Dendritic cell treated with granulocyte-macrophage colony-stimulating factor and Interleukin-4, amounts not matched to agents 40 ng/mL and 50 ng/mL, for 4 days (primary cell): Measurements from ENCODE around the gene DBP.
A peak's percentile ranks its signal among the peaks of the same experiment; 100 is the strongest.
"Not testable (repeated sequence)": the region's sequence is repeated elsewhere in the genome, so short reads cannot be mapped to it uniquely, and the experiment has no call there.

ENCODE experiments used
- H3K27ac Mint-ChIP-seq: one replicate; pipeline ENCODE4 v1.8.0; 2022; ENCODE audit warnings: mild to moderate bottlenecking, mixed read lengths
- H3K27me3 Mint-ChIP-seq: one replicate; pipeline ENCODE4 v1.8.0; 2022; ENCODE audit warnings: mild to moderate bottlenecking, mixed read lengths
- H3K36me3 Mint-ChIP-seq: one replicate; pipeline ENCODE4 v1.8.0; 2022; ENCODE audit warnings: low read depth, mixed read lengths
- H3K4me1 Mint-ChIP-seq: one replicate; pipeline ENCODE4 v1.8.0; 2022; ENCODE audit warnings: low read depth, mixed read lengths
- H3K4me3 Mint-ChIP-seq: one replicate; pipeline ENCODE4 v1.8.0; 2022; ENCODE audit warnings: mild to moderate bottlenecking, moderate library complexity, mixed read lengths
- H3K9me3 Mint-ChIP-seq: one replicate; pipeline ENCODE4 v1.8.0; 2022; ENCODE audit warnings: mixed read lengths
- intact Hi-C: fragments of 100-400 bp; cut with micrococcal nuclease; formaldehyde crosslinking; loops from one replicate; pipeline ENCODE4 v1.15.0; 2022

Gene DBP

GRCh38 chr19:48658483-48658882 lies 21.3 kb upstream of the DBP start:
- intact Hi-C loops: no loop called here
- H3K36me3 Mint-ChIP-seq: no peaks in the 10 kb centered on the region
- peaks cover 22% of the 10 kb centered on the region for H3K4me1 Mint-ChIP-seq
- H3K4me3 Mint-ChIP-seq: no peak overlapping the region
- H3K27ac Mint-ChIP-seq: no peak overlapping the region
- H3K27me3 Mint-ChIP-seq: peaks cover 18% of the 10 kb centered on the region
- no peaks in the 10 kb centered on the region for H3K9me3 Mint-ChIP-seq

GRCh38 chr19:48657828-48658227 lies 20.6 kb upstream of the DBP start:
- peaks cover 24% of the 10 kb centered on the region for H3K4me1 Mint-ChIP-seq
- intact Hi-C loops, H3K36me3 Mint-ChIP-seq, H3K4me3 Mint-ChIP-seq, H3K9me3 Mint-ChIP-seq: not testable (repeated sequence)
- peaks cover 18% of the 10 kb centered on the region for H3K27me3 Mint-ChIP-seq
- H3K27ac Mint-ChIP-seq: peak overlapping the region; percentile 66

- H3K9me3 Mint-ChIP-seq: no peaks in the 10 kb centered on the region
- no peaks in the 10 kb centered on the region for H3K36me3 Mint-ChIP-seq
- H3K27me3 Mint-ChIP-seq: peaks cover 18% of the 10 kb centered on the region
- intact Hi-C loops: no loop called here
- peaks cover 28% of the 10 kb centered on the region for H3K4me1 Mint-ChIP-seq
- H3K4me3 Mint-ChIP-seq: no peak overlapping the region
- H3K27ac Mint-ChIP-seq: peak overlapping the region; percentile 66
Observed at GRCh38 chr19:48656840-48657474, 19.8 kb upstream of the DBP start.

GRCh38 chr19:48654299-48655059 lies 17.3 kb upstream of the DBP start:
- no peaks in the 10 kb centered on the region for H3K9me3 Mint-ChIP-seq
- intact Hi-C loops: no loop called here
- H3K4me3 Mint-ChIP-seq: no peak overlapping the region
- H3K4me1 Mint-ChIP-seq: peaks cover 35% of the 10 kb centered on the region
- H3K27me3 Mint-ChIP-seq: peaks cover 18% of the 10 kb centered on the region
- no peaks in the 10 kb centered on the region for H3K36me3 Mint-ChIP-seq
- H3K27ac Mint-ChIP-seq: peak overlapping the region; percentile 21

GRCh38 chr19:48651683-48652048 lies 14.5 kb upstream of the DBP start:
- H3K4me1 Mint-ChIP-seq: peaks cover 53% of the 10 kb centered on the region
- no peaks in the 10 kb centered on the region for H3K36me3 Mint-ChIP-seq
- H3K27ac Mint-ChIP-seq: no peak overlapping the region
- intact Hi-C loops: no loop called here
- H3K9me3 Mint-ChIP-seq: no peaks in the 10 kb centered on the region
- peaks cover 7% of the 10 kb centered on the region for H3K27me3 Mint-ChIP-seq
- H3K4me3 Mint-ChIP-seq: no peak overlapping the region

GRCh38 chr19:48650974-48651682 lies 13.9 kb upstream of the DBP start:
- H3K27ac Mint-ChIP-seq: peak overlapping the region; percentile 25

GRCh38 chr19:48648134-48648533 lies 11.0 kb upstream of the DBP start:
- peak overlapping the region; percentile 73 for H3K27ac Mint-ChIP-seq
- peaks cover 64% of the 10 kb centered on the region for H3K4me1 Mint-ChIP-seq
- H3K9me3 Mint-ChIP-seq: no peaks in the 10 kb centered on the region
- no peak overlapping the region for H3K4me3 Mint-ChIP-seq
- no peaks in the 10 kb centered on the region for H3K27me3 Mint-ChIP-seq
- intact Hi-C loops: loop anchor here (5.0 to 10.0 kb wide), 2 partner anchors 137 to 319 kb away; partner anchors contain the start of gene FTL
- H3K36me3 Mint-ChIP-seq: no peaks in the 10 kb centered on the region

More at GRCh38 chr19:48650974-48651682, 13.9 kb upstream of the DBP start:
- no peaks in the 10 kb centered on the region for H3K36me3 Mint-ChIP-seq
- H3K27me3 Mint-ChIP-seq: peaks cover 5% of the 10 kb centered on the region
- intact Hi-C loops: no loop called here
- peaks cover 56% of the 10 kb centered on the region for H3K4me1 Mint-ChIP-seq
- no peak overlapping the region for H3K4me3 Mint-ChIP-seq
- no peaks in the 10 kb centered on the region for H3K9me3 Mint-ChIP-seq

- no peaks in the 10 kb centered on the region for H3K9me3 Mint-ChIP-seq
- intact Hi-C loops: loop anchor here (2.0 to 10.0 kb wide), 3 partner anchors 138 to 321 kb away; partner anchors contain the start of gene FTL
- H3K27ac Mint-ChIP-seq: peak overlapping the region; percentile 73
- H3K4me3 Mint-ChIP-seq: peak overlapping the region; percentile 71
- no peaks in the 10 kb centered on the region for H3K27me3 Mint-ChIP-seq
- peaks cover 52% of the 10 kb centered on the region for H3K4me1 Mint-ChIP-seq
- no peaks in the 10 kb centered on the region for H3K36me3 Mint-ChIP-seq
Observed at GRCh38 chr19:48646722-48647216, 9.6 kb upstream of the DBP start.

GRCh38 chr19:48646001-48646721 lies 9.0 kb upstream of the DBP start, which contains the start of gene CA11:
Gene CA11, minus strand, starts transcription at chr19:48646187. Its CDS starts 555 bp downstream, at chr19:48645632.
- Mint-ChIP-seq H3K9me3 (no peaks in the 10 kb centered on the region), H3K4me3 (peak within 1 kb of the TSS; percentile 71), H3K27me3 (no peaks in the 10 kb centered on the region), H3K27ac (peak within 1 kb of the TSS; percentile 73), H3K36me3 (no peaks in the 10 kb centered on the region), H3K4me1 (peaks cover 50% of the 10 kb centered on the region)
- intact Hi-C loops: loop anchor here (2.0 to 10.0 kb wide), 3 partner anchors 139 to 321 kb away; partner anchors contain the start of gene FTL

- intact Hi-C loops: loop anchor here (5.0 to 10.0 kb wide), 2 partner anchors 139 to 322 kb away; partner anchors contain the start of gene FTL
- Mint-ChIP-seq H3K27ac (peak overlapping the region; percentile 73), H3K36me3 (no peaks in the 10 kb centered on the region), H3K4me1 (peaks cover 50% of the 10 kb centered on the region), H3K27me3 (no peaks in the 10 kb centered on the region), H3K4me3 (peak overlapping the region; percentile 71), H3K9me3 (no peaks in the 10 kb centered on the region)
Observed at GRCh38 chr19:48645620-48646000, 8.4 kb upstream of the DBP start.

GRCh38 chr19:48644839-48645619 lies 7.8 kb upstream of the DBP start:
- Mint-ChIP-seq H3K9me3 (no peaks in the 10 kb centered on the region), H3K4me3 (peak overlapping the region; percentile 71), H3K27ac (peak overlapping the region; percentile 73), H3K36me3 (peaks cover under 1% of the 10 kb centered on the region), H3K4me1 (peaks cover 53% of the 10 kb centered on the region), H3K27me3 (no peaks in the 10 kb centered on the region)
- intact Hi-C loops: loop anchor here (5.0 to 10.0 kb wide), 2 partner anchors 140 to 322 kb away; partner anchors contain the start of gene FTL

- Mint-ChIP-seq H3K36me3 (peaks cover 6% of the 10 kb centered on the region), H3K9me3 (no peaks in the 10 kb centered on the region), H3K4me3 (no peak overlapping the region), H3K4me1 (peaks cover 55% of the 10 kb centered on the region), H3K27me3 (no peaks in the 10 kb centered on the region), H3K27ac (no peak overlapping the region)
- intact Hi-C loops: loop anchor here (10.0 kb wide), 1 partner anchor 140 kb away; no protein-coding TSS in a partner anchor
Observed at GRCh38 chr19:48644355-48644754, 7.2 kb upstream of the DBP start.
